H7 (cell line): Measurements from ENCODE around the gene SEC16B. TPM values are rescaled to one million over a fixed set of nuclear protein-coding genes. Genes with fewer than 3 reads are reported as not detected.
"Not testable (repeated sequence)": the region's sequence is repeated elsewhere in the genome, so short reads cannot be mapped to it uniquely, and the experiment has no call there.

Experiments used
- DNase-seq: peaks from one replicate; pipeline ENCODE4 v3.0.0; 2012
- H3K27me3 ChIP-seq: 2 replicates; pipeline ENCODE4 v1.6.0; 2011; ENCODE audit warnings: mild to moderate bottlenecking, low read length; ENCODE audit not compliant: control insufficient read depth, insufficient read depth
- H3K36me3 ChIP-seq: replicated peaks from 2 replicates; pipeline ENCODE4 v1.5.1; 2011; ENCODE audit warnings: low read length; ENCODE audit not compliant: control insufficient read depth, insufficient read depth
- H3K4me3 ChIP-seq: 2 replicates; pipeline ENCODE4 v1.5.1; 2011; ENCODE audit warnings: low read depth, mild to moderate bottlenecking, control low read depth, low read length, moderate library complexity; ENCODE audit not compliant: insufficient read depth
- total RNA-seq: library from RNA; depleted of rRNA; stranded (reverse); fragments of >200 nt; shearing (Covaris generic); gene quantifications from 2 replicates; pipeline ENCODE4 v1.2.3, GENCODE V29; 2014; rRNA removed

Gene SEC16B
- total RNA-seq = 0.87 and 2.2 TPM in 2 replicates

GRCh38 chr1:177969825-177970371 is at the start of gene SEC16B:
Gene SEC16B, minus strand, starts transcription at chr1:177970058. Its CDS starts 2,077 bp downstream, at chr1:177967981.
- no peaks in the 10 kb centered on the region for H3K27me3 ChIP-seq
- H3K4me3 ChIP-seq = no peak within 1 kb of the TSS
- DNase-seq = no peak
- no peaks in the 10 kb centered on the region for H3K36me3 ChIP-seq

- Histone ChIP-seq H3K4me3 (no peak overlapping the region), H3K36me3 (no peaks in the 10 kb centered on the region), H3K27me3 (no peaks in the 10 kb centered on the region)
- DNase-seq = no peak
These were observed 49.8 kb upstream of the SEC16B start for GRCh38 chr1:178019622-178020021.

- no peak for DNase-seq
- Histone ChIP-seq H3K27me3 (no peaks in the 10 kb centered on the region), H3K4me3 (no peak overlapping the region), H3K36me3 (no peaks in the 10 kb centered on the region)
These were observed 49.4 kb upstream of the SEC16B start for GRCh38 chr1:178019208-178019607.

GRCh38 chr1:178017517-178017916 is 47.7 kb upstream of the SEC16B start:
- Histone ChIP-seq H3K36me3 (no peaks in the 10 kb centered on the region), H3K27me3 (no peaks in the 10 kb centered on the region), H3K4me3 (no peak overlapping the region)
- DNase-seq = no peak

- DNase-seq = no peak
- Histone ChIP-seq H3K36me3 (no peaks in the 10 kb centered on the region), H3K4me3 (no peak overlapping the region), H3K27me3 (no peaks in the 10 kb centered on the region)
These were observed 42.1 kb upstream of the SEC16B start for GRCh38 chr1:178011864-178012503.

- H3K4me3 ChIP-seq = no peak overlapping the region
- no peaks in the 10 kb centered on the region for H3K36me3 ChIP-seq
- DNase-seq = no peak
- H3K27me3 ChIP-seq = no peaks in the 10 kb centered on the region
These were observed 41.6 kb upstream of the SEC16B start for GRCh38 chr1:178011465-178011828.

GRCh38 chr1:178010674-178011464 is 41.0 kb upstream of the SEC16B start:
- no peak overlapping the region for H3K4me3 ChIP-seq
- DNase-seq = no peak
- H3K36me3 ChIP-seq = no peaks in the 10 kb centered on the region
- H3K27me3 ChIP-seq = no peaks in the 10 kb centered on the region

- Histone ChIP-seq H3K4me3 (no peak overlapping the region), H3K27me3 (no peaks in the 10 kb centered on the region), H3K36me3 (no peaks in the 10 kb centered on the region)
- DNase-seq = no peak
These were observed 36.2 kb upstream of the SEC16B start for GRCh38 chr1:178006043-178006442.

GRCh38 chr1:178005450-178005849 is 35.6 kb upstream of the SEC16B start:
- DNase-seq = no peak
- H3K27me3 ChIP-seq = no peaks in the 10 kb centered on the region
- H3K4me3 ChIP-seq = no peak overlapping the region
- no peaks in the 10 kb centered on the region for H3K36me3 ChIP-seq

GRCh38 chr1:178004926-178005391 is 35.1 kb upstream of the SEC16B start:
- no peaks in the 10 kb centered on the region for H3K36me3 ChIP-seq
- H3K27me3 ChIP-seq = no peaks in the 10 kb centered on the region
- no peak for DNase-seq
- no peak overlapping the region for H3K4me3 ChIP-seq

GRCh38 chr1:177998696-177999631 is 29.1 kb upstream of the SEC16B start:
- H3K4me3 ChIP-seq = no peak overlapping the region
- no peaks in the 10 kb centered on the region for H3K36me3 ChIP-seq
- no peak for DNase-seq
- H3K27me3 ChIP-seq = no peaks in the 10 kb centered on the region

GRCh38 chr1:177996957-177997356 is 27.1 kb upstream of the SEC16B start:
- no peak overlapping the region for H3K4me3 ChIP-seq
- no peaks in the 10 kb centered on the region for H3K36me3 ChIP-seq
- no peaks in the 10 kb centered on the region for H3K27me3 ChIP-seq
- DNase-seq = no peak

GRCh38 chr1:177995369-177995768 is 25.5 kb upstream of the SEC16B start:
- no peak overlapping the region for H3K4me3 ChIP-seq
- DNase-seq = no peak
- H3K27me3 ChIP-seq = no peaks in the 10 kb centered on the region
- H3K36me3 ChIP-seq = no peaks in the 10 kb centered on the region

- not testable (repeated sequence) for DNase-seq, H3K4me3 ChIP-seq, H3K36me3 ChIP-seq, H3K27me3 ChIP-seq
These were observed 16.4 kb upstream of the SEC16B start for GRCh38 chr1:177986281-177986680.
